Lower leg skin (tissue), 3 donors: Measurements from ENCODE around the gene ST3GAL6.

ENCODE experiments used
- POLR2A ChIP-seq, 2 donors: fragments of 450-650 bp; IDR thresholded peaks; one replicate each; pipeline ENCODE4 v1.6.1; 2016 to 2017; ENCODE audit warnings: antibody characterized with exemption in 2 of 2, mild to moderate bottlenecking in 1 of 2, moderate library complexity in 1 of 2
- TF ChIP-seq, protein P1 (sequence below), 3 donors: fragments of 450-650 bp; IDR thresholded peaks; one replicate each; pipeline ENCODE4 v1.5.1; 2016; ENCODE audit warnings: antibody characterized with exemption in 3 of 3, mild to moderate bottlenecking in 3 of 3, moderate library complexity in 2 of 3

DNA sequence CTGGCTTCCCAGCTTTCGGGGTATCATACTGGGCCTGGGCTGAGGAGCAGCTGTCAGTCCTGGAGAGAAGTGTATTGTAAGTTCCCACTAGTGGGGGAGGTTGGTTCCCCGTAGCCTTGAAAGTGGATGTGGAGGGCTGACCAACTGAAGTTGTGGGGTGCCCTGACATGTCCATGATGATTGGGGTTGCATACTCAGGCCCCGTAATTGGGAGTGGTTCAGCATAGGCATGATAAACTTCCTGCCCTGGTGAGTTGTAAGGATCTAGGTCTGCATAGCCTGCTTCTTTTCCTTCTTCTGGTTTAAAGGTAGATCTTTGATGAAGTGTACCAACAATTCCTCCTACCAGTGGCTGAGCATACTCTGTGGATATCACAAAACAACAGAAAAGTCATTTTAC is 36.3 kb downstream of the ST3GAL6 start:
- TF ChIP-seq, protein P1, sequence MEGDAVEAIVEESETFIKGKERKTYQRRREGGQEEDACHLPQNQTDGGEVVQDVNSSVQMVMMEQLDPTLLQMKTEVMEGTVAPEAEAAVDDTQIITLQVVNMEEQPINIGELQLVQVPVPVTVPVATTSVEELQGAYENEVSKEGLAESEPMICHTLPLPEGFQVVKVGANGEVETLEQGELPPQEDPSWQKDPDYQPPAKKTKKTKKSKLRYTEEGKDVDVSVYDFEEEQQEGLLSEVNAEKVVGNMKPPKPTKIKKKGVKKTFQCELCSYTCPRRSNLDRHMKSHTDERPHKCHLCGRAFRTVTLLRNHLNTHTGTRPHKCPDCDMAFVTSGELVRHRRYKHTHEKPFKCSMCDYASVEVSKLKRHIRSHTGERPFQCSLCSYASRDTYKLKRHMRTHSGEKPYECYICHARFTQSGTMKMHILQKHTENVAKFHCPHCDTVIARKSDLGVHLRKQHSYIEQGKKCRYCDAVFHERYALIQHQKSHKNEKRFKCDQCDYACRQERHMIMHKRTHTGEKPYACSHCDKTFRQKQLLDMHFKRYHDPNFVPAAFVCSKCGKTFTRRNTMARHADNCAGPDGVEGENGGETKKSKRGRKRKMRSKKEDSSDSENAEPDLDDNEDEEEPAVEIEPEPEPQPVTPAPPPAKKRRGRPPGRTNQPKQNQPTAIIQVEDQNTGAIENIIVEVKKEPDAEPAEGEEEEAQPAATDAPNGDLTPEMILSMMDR (IDR thresholded peaks at IDR 0.05): no peak
- no peak for TF ChIP-seq POLR2A (IDR thresholded peaks at IDR 0.05)
